Measurements from ENCODE around the gene TBCA. TPM values are rescaled to one million over a fixed set of nuclear protein-coding genes. Genes with fewer than 3 reads are reported as not detected.
A peak's percentile ranks its signal among the peaks of the same experiment; 100 is the strongest.

The TBCA gene
- total and polyA plus RNA-seq, 8 donors, result 40.6 to 138 (median 57.9) TPM

DNA sequence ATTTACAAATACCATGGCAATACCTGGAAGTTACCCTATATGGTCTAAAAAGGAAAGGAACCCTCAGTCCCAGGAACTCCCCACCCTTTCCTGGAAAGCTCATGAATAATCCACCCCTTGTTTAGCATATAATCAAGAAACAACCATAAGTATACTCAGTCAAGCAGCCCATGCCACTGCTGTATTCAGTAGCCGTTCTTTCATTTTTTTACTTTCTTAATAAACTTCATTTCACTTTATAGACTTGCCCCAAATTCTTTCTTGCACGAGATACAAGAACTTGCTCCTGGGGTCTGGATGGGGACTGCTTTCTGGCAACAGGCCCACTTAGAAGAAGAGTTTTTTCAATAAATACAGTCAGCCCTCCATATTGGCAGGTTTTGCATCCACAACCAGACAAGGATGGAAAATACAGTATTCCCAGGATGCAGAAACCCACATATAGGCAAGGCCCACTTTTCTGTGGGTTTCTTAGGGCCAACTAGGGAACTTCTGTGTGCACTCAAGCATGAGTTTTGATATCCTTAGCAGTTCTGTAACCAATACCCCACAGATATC is 2.8 kb upstream of the TBCA start:
- H3K9me3 ChIP-seq, result no peaks in the 10 kb centered on the region
- WGBS, 2 donors, result 81 to 96% methylated on average over 2 of the region's 2 CpGs

GRCh38 chr5:77778398-77778797 is 2.3 kb upstream of the TBCA start:
- DNase-seq (no peak), FAIRE-seq (no peak), ATAC-seq (no peak)
- intact Hi-C loops (cut with DNase I), result no loop called here
- Histone ChIP-seq H3K27me3 (no peaks in the 10 kb centered on the region), H3K4me1 (peaks cover 10 to 18% (median 14%) of the 10 kb centered on the region in 3 donors), H3K4me3 (no peak overlapping the region), H3K9me3 (no peaks in the 10 kb centered on the region), H3K27ac (no peak overlapping the region), H3K36me3 (no peaks in the 10 kb centered on the region)
- TF ChIP-seq CTCF (IDR thresholded peaks at IDR 0.05), result no peak
- 74 to 88% methylated on average over 2 of the region's 2 CpGs for WGBS, 2 donors

More for the DNA sequence above, 2.8 kb upstream of the TBCA start:
- no peak for TF ChIP-seq CTCF (IDR thresholded peaks at IDR 0.05)
- Histone ChIP-seq H3K27me3 (no peaks in the 10 kb centered on the region), H3K4me1 (peaks cover 8 to 12% (median 8%) of the 10 kb centered on the region in 3 donors), H3K27ac (no peak overlapping the region), H3K36me3 (no peaks in the 10 kb centered on the region), H3K4me3 (no peak overlapping the region)
- no peak for DNase-seq
- ATAC-seq, result no peak
- intact Hi-C loops (cut with DNase I), result no loop called here
- no peak for FAIRE-seq

- intact Hi-C loops (cut with DNase I), result no loop called here
- FAIRE-seq (no peak), ATAC-seq (no peak), DNase-seq (no peak)
- H3K27me3 ChIP-seq, result no peaks in the 10 kb centered on the region
- no peak overlapping the region for H3K27ac ChIP-seq
- no peak overlapping the region for H3K4me3 ChIP-seq
- no peak for TF ChIP-seq CTCF (IDR thresholded peaks at IDR 0.05)
- no peaks in the 10 kb centered on the region for H3K9me3 ChIP-seq
- no peaks in the 10 kb centered on the region for H3K36me3 ChIP-seq
- H3K4me1 ChIP-seq, result peaks cover 15 to 22% (median 16%) of the 10 kb centered on the region in 3 donors
- 75 to 86% methylated on average over 3 of the region's 3 CpGs for WGBS, 2 donors
Measured at GRCh38 chr5:77777911-77778310, 1.8 kb upstream of the TBCA start.

- Histone ChIP-seq H3K9me3 (no peaks in the 10 kb centered on the region), H3K27ac (no peak overlapping the region), H3K27me3 (no peaks in the 10 kb centered on the region), H3K4me3 (no peak overlapping the region), H3K4me1 (peaks cover 16 to 23% (median 20%) of the 10 kb centered on the region in 3 donors), H3K36me3 (no peaks in the 10 kb centered on the region)
- no peak for TF ChIP-seq CTCF (IDR thresholded peaks at IDR 0.05)
- DNase-seq (no peak), ATAC-seq (no peak), FAIRE-seq (no peak)
- WGBS, 2 donors, result 69 to 75% methylated on average over 11 of the region's 11 CpGs
- intact Hi-C loops (cut with DNase I), result no loop called here
Measured at GRCh38 chr5:77777281-77777892, 1.2 kb upstream of the TBCA start.

DNA sequence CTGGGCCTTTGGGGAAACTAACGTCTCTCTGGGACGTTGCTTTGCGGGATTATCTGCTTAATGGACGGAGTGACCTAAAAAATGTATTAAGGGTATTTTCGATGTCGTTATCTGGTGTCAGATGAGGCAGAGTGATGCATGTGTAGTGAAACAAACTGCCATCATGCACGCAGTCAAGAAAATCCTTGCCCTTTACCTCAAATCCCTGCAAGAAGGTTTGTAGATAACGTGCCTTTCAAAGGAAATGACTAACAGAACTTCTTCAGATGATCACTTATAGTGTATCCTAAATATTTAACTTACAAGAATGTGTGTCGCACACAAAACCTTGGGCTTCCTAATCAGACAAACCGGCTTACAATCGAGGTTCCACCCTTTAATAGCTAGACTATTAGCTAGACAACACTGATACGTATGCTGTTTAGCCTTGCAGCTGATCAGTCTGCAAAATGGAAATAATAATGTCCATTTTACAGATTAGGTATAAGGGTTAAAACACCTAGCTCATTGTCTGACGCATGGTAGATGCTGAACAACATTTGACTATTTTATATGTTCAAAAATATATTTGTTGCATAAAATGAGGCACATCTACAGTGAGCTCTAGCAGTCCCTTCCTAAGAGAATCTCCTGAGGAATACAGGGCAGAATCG is 541 bp upstream of the TBCA start:
- intact Hi-C loops (cut with DNase I), result no loop called here
- no peak for TF ChIP-seq CTCF (IDR thresholded peaks at IDR 0.05)
- peak overlapping the region in 2 of 4 donors; percentile 88 to 94 for H3K27ac ChIP-seq
- H3K9me3 ChIP-seq, result no peaks in the 10 kb centered on the region
- 14 to 18% methylated on average over 14 of the region's 14 CpGs for WGBS, 2 donors
- no peaks in the 10 kb centered on the region for H3K27me3 ChIP-seq
- H3K36me3 ChIP-seq, result no peaks in the 10 kb centered on the region
- FAIRE-seq (no peak), ATAC-seq (no peak), DNase-seq (no peak)
- peak overlapping the region; percentile 64 to 82 (median 80) for H3K4me3 ChIP-seq
- H3K4me1 ChIP-seq, result peaks cover 16 to 27% (median 23%) of the 10 kb centered on the region in 3 donors
